Choroid plexus epithelial cell (primary cell): ENCODE measurements around the gene FRG2.
"Not testable (repeated sequence)": the region's sequence is repeated elsewhere in the genome, so short reads cannot be mapped to it uniquely, and the experiment has no call there.

Source experiments
- DNase-seq: peaks from one replicate; pipeline ENCODE4 v3.0.0-alpha.2; 2010; ENCODE audit warnings: low read depth
- H3K4me3 ChIP-seq: 2 replicates; pipeline ENCODE4 v1.5.1; 2011; ENCODE audit warnings: low read depth, mild to moderate bottlenecking, control low read depth, low read length, moderate library complexity
- CTCF ChIP-seq: conservative IDR thresholded peaks from 2 replicates; pipeline ENCODE4 v1.5.1; 2011; ENCODE audit warnings: low read depth, mild to moderate bottlenecking, control low read depth, inconsistent platforms, low read length, moderate library complexity

FRG2 gene

GRCh38 chr4:190014771-190015537 is 12.1 kb downstream of the FRG2 start:
- peak overlapping the region; percentile 37 for H3K4me3 ChIP-seq
- TF ChIP-seq CTCF, result no peak
- peak; percentile 29 for DNase-seq

GRCh38 chr4:189989941-189990340 is 37.1 kb downstream of the FRG2 start:
- H3K4me3 ChIP-seq, DNase-seq: not testable (repeated sequence)

GRCh38 chr4:189988877-189989431 is 38.1 kb downstream of the FRG2 start:
- TF ChIP-seq CTCF, result no peak
- no peak for DNase-seq
- H3K4me3 ChIP-seq, result no peak overlapping the region

GRCh38 chr4:189985651-189986243 is 41.3 kb downstream of the FRG2 start:
- H3K4me3 ChIP-seq, DNase-seq: not testable (repeated sequence)

GRCh38 chr4:189984661-189985060 is 42.4 kb downstream of the FRG2 start:
- not testable (repeated sequence) for DNase-seq, H3K4me3 ChIP-seq

GRCh38 chr4:189983916-189984526 is 43.0 kb downstream of the FRG2 start:
- DNase-seq, H3K4me3 ChIP-seq: not testable (repeated sequence)

- no peak overlapping the region for H3K4me3 ChIP-seq
Measured at GRCh38 chr4:189981970-189982369, 45.1 kb downstream of the FRG2 start.

GRCh38 chr4:189980292-189980691 is 46.8 kb downstream of the FRG2 start:
- not testable (repeated sequence) for DNase-seq

More at GRCh38 chr4:189981970-189982369, 45.1 kb downstream of the FRG2 start:
- no peak for TF ChIP-seq CTCF
- no peak for DNase-seq

GRCh38 chr4:189979196-189980047 is 47.6 kb downstream of the FRG2 start:
- no peak overlapping the region for H3K4me3 ChIP-seq
- DNase-seq, result no peak
- no peak for TF ChIP-seq CTCF

More at GRCh38 chr4:189980292-189980691, 46.8 kb downstream of the FRG2 start:
- H3K4me3 ChIP-seq, result not testable (repeated sequence)
